Type B pancreatic cell (in vitro differentiated cells): ENCODE results near the gene ELN. TPM values are rescaled to one million over a fixed set of nuclear protein-coding genes. Genes with fewer than 3 reads are reported as not detected.

ENCODE experiments used
- DNase-seq: peaks from one replicate; pipeline ENCODE4 v3.0.0; 2021; ENCODE audit warnings: mixed read lengths; ENCODE audit not compliant: unreplicated experiment; ENCODE audit errors: extremely low spot score
- H3K27ac Mint-ChIP-seq: 2 replicates; pipeline ENCODE4 v1.8.0; 2021; ENCODE audit warnings: mild to moderate bottlenecking, mixed read lengths
- H3K27me3 Mint-ChIP-seq: 2 replicates; pipeline ENCODE4 v1.8.0; 2021; ENCODE audit warnings: mixed read lengths
- H3K36me3 Mint-ChIP-seq: 2 replicates; pipeline ENCODE4 v1.8.0; 2021; ENCODE audit warnings: mixed read lengths
- H3K4me1 Mint-ChIP-seq: one replicate; pipeline ENCODE4 v1.8.0; 2021; ENCODE audit warnings: mixed read lengths; ENCODE audit not compliant: unreplicated experiment
- H3K4me3 Mint-ChIP-seq: 2 replicates; pipeline ENCODE4 v1.8.0; 2021; ENCODE audit warnings: mild to moderate bottlenecking, mixed read lengths
- H3K9me3 Mint-ChIP-seq: 2 replicates; pipeline ENCODE4 v1.8.0; 2021; ENCODE audit warnings: mixed read lengths
- total RNA-seq: library from RNA; stranded (reverse); gene quantifications from 2 replicates; pipeline ENCODE4 v1.2.1, GENCODE V29; 2021; ENCODE audit warnings: low replicate concordance
- TF ChIP-seq, protein P1 (sequence below): fragments of 200-600 bp; sonication (generic); conservative IDR thresholded peaks from 2 replicates; pipeline ENCODE4 v1.5.0; 2021; ENCODE audit warnings: antibody characterized with exemption, mild to moderate bottlenecking

Gene ELN
- total RNA-seq, 1 donor from 2014 or later = 8.8 TPM

DNA sequence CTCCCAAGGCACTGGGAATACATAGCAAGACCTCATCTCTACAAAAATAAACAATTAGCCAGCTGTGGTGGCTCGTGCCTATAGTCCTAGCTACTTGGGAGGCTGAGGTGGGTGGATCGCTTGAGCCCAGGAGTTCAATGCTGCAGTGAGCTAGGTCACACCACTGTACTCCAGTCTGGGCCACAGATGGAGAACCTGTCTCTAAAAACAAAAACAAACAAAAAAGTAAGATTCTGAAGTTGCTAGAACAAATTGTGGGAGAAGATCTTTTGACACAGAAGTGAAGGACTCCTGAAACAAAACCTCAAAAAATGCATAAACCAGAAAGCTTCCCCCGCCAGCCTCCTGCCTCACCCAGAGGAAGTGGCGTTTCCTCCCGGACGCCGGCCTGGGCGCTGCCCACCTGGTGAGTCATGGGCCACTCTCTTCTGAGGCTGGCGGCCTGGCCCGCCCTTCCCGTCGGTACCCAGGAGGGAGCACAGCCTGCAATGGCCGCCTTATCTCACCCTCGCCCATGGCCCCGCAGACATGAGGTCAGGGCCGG lies 25.4 kb upstream of the ELN start:
- Mint-ChIP-seq H3K27ac (no peak overlapping the region), H3K27me3 (peaks cover 3% of the 10 kb centered on the region), H3K4me1 (peaks cover 12% of the 10 kb centered on the region), H3K36me3 (no peaks in the 10 kb centered on the region), H3K4me3 (no peak overlapping the region), H3K9me3 (no peaks in the 10 kb centered on the region)
- TF ChIP-seq, protein P1, sequence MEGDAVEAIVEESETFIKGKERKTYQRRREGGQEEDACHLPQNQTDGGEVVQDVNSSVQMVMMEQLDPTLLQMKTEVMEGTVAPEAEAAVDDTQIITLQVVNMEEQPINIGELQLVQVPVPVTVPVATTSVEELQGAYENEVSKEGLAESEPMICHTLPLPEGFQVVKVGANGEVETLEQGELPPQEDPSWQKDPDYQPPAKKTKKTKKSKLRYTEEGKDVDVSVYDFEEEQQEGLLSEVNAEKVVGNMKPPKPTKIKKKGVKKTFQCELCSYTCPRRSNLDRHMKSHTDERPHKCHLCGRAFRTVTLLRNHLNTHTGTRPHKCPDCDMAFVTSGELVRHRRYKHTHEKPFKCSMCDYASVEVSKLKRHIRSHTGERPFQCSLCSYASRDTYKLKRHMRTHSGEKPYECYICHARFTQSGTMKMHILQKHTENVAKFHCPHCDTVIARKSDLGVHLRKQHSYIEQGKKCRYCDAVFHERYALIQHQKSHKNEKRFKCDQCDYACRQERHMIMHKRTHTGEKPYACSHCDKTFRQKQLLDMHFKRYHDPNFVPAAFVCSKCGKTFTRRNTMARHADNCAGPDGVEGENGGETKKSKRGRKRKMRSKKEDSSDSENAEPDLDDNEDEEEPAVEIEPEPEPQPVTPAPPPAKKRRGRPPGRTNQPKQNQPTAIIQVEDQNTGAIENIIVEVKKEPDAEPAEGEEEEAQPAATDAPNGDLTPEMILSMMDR = no peak
- no peak for DNase-seq

DNA sequence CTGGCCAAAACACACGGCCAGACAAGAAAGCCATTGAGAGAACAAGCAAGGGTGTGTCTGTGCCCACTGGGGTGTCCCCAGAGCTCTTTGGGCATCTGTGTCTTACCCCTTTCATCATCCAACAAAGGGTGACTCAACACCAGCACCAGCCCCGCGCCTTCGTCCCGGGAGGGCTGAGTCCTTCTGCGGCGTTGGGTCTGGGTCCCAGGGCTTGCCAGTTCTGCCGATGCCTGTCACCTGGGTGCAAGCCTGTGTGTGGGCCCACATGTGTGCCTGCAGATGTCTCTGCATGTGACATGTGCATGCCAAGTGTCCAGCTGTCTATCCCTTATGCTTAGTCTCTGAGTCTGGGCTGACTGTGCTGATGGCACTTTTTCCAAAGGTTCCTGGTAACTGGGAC lies 24.4 kb upstream of the ELN start:
- peaks cover 13% of the 10 kb centered on the region for H3K4me1 Mint-ChIP-seq
- no peak overlapping the region for H3K4me3 Mint-ChIP-seq
- TF ChIP-seq, protein P1 = no peak
- no peak overlapping the region for H3K27ac Mint-ChIP-seq
- DNase-seq = no peak
- peaks cover 6% of the 10 kb centered on the region for H3K27me3 Mint-ChIP-seq
- H3K36me3 Mint-ChIP-seq = no peaks in the 10 kb centered on the region
- no peaks in the 10 kb centered on the region for H3K9me3 Mint-ChIP-seq

DNA sequence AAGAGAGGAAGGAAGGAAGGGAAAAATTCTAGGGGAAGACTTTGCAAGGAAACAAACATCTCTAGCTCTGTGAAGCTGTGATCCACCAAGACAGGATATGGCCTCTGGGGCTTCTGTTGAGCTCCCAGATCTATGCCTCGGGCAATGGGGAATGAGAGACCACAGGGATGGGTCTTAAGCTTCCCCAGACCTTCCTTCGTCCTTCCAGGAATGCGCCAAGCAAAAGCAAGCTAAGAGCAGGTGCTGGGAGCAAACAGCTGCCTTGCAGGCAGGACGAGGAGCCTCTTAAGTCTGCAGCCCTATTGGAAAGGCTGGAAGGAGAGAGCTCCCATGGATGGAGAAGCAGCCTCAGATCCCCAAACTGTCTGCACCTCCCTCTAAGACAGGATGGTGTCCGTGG lies 21.9 kb upstream of the ELN start:
- H3K4me1 Mint-ChIP-seq = peaks cover 13% of the 10 kb centered on the region

DNA sequence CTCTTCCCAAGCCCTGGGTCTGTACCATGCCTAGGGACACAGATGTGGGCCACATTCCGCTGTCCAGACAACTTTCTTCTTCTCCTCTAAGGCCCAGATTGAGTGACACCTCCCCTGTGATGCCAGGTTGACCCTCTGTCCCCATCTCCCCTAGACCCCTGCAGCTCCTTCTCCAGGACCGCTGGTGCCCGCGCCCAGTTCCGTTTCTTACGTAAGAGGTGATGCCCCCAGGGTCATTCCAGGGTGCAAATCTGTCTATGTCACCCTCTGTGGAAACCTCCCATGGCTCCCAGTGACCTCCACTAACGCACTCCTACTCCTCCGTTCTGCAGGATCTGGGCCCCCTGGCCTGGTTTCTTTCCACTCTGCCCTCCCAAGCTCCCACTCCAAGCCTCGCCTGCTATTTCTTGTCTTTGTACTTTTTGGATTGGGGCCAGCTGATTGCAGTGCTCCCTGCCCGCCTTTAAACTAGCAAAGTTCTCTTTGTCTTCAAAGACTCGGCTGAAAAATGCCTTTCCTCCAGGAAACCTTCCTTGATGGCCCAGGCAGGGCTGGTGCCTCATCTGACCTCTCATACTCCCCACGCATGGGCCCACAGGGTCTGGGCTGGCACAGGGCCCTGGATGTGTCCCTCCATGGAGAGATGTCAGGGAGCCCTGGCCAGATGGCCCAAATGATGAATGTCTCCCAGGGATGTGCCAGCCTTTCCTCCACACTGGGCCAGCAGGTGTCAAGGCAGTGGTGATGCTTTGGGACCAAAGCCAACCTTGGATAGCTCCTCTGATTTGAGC lies 21.3 kb upstream of the ELN start:
- TF ChIP-seq, protein P1 = no peak
- H3K9me3 Mint-ChIP-seq = no peaks in the 10 kb centered on the region
- H3K36me3 Mint-ChIP-seq = no peaks in the 10 kb centered on the region
- H3K4me1 Mint-ChIP-seq = peaks cover 13% of the 10 kb centered on the region
- H3K4me3 Mint-ChIP-seq = no peak overlapping the region
- peak overlapping the region; percentile 1 for H3K27ac Mint-ChIP-seq
- peaks cover 8% of the 10 kb centered on the region for H3K27me3 Mint-ChIP-seq
- DNase-seq = no peak

More for the DNA sequence above, 21.9 kb upstream of the ELN start:
- no peak for DNase-seq
- Mint-ChIP-seq H3K36me3 (no peaks in the 10 kb centered on the region), H3K9me3 (no peaks in the 10 kb centered on the region), H3K4me3 (no peak overlapping the region), H3K27ac (no peak overlapping the region), H3K27me3 (peaks cover 8% of the 10 kb centered on the region)
- TF ChIP-seq, protein P1 = no peak

DNA sequence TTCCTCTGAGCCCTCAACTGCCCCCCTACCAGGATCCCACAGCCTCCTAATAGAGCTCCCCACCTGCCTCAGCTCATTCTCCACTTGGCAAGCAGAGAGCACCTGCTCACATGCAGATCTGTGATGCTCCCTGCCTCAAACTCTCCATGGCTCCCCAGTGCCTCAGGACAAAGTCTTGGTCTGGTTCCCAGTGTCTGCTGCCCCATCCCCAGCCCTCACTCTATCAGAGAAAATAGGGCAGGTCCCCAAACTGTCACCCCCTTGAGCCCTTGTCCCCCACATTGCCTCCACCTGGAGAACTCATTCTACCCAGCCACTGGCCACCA lies 20.8 kb upstream of the ELN start:
- Mint-ChIP-seq H3K27ac (no peak overlapping the region), H3K4me1 (peaks cover 13% of the 10 kb centered on the region)

More for the DNA sequence above, 20.8 kb upstream of the ELN start:
- TF ChIP-seq, protein P1 = no peak
- Mint-ChIP-seq H3K4me3 (no peak overlapping the region), H3K27me3 (peaks cover 8% of the 10 kb centered on the region), H3K36me3 (no peaks in the 10 kb centered on the region), H3K9me3 (no peaks in the 10 kb centered on the region)
- DNase-seq = no peak
